ENCODE measurements around the gene EPHA7. TPM values are rescaled to one million over a fixed set of nuclear protein-coding genes. Genes with fewer than 3 reads are reported as not detected.

The EPHA7 gene
- total RNA-seq, 3 donors from 2014 or later: 0.84 to 126 (median 2.4) TPM

DNA sequence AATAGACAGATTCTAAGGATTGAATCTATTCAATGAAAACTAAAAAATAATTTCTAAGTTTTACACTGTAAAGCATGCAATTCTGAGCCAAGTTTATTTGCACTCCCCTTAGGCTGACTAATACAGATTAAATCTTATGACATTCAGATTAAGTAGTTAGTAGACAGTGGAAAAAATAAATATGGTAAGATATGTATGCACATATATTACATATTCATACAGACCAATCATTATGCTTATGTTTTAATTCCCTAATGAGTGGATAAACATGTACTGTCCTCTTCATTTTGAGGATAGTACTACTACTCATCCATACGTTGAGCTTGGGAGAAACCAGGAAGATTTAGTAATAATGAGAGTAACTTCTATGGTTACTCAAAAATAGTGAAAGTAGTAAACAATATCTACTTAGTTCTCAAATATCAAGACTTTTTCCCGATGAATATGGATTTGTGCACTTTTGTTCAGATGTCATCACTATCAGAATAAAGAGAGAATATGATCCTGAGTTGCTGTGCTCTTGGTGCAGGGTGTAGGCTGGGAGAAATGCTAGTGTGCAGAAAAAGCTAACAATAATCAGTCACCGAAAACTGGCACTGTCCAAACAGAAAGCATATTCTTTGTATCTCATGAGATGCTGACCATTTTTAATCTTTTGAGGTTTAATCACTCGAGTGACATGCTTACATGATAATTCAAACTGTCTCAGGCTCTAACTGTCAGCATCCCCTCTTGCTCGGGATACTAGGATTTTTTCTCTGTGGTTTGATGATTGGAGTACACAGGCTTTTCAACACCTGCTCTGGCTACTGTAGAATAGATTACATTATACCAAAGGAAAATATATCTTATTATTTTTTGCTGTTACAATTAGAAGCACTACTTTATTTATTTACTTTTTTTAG lies 111.6 kb downstream of the EPHA7 start:
- TF ChIP-seq, protein P1, sequence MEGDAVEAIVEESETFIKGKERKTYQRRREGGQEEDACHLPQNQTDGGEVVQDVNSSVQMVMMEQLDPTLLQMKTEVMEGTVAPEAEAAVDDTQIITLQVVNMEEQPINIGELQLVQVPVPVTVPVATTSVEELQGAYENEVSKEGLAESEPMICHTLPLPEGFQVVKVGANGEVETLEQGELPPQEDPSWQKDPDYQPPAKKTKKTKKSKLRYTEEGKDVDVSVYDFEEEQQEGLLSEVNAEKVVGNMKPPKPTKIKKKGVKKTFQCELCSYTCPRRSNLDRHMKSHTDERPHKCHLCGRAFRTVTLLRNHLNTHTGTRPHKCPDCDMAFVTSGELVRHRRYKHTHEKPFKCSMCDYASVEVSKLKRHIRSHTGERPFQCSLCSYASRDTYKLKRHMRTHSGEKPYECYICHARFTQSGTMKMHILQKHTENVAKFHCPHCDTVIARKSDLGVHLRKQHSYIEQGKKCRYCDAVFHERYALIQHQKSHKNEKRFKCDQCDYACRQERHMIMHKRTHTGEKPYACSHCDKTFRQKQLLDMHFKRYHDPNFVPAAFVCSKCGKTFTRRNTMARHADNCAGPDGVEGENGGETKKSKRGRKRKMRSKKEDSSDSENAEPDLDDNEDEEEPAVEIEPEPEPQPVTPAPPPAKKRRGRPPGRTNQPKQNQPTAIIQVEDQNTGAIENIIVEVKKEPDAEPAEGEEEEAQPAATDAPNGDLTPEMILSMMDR (IDR thresholded peaks at IDR 0.05): no peak
- DNase-seq: no peak
- no peaks in the 10 kb centered on the region for H3K36me3 ChIP-seq (ENCODE audit: low read depth)
- no peak overlapping the region for H3K4me3 ChIP-seq
- intact Hi-C loops (cut with DNase I, micrococcal nuclease): no loop called here
- H3K4me1 ChIP-seq (ENCODE audit: low read depth): no peaks in the 10 kb centered on the region
- no peaks in the 10 kb centered on the region for H3K9me3 ChIP-seq
- no peak for ATAC-seq

DNA sequence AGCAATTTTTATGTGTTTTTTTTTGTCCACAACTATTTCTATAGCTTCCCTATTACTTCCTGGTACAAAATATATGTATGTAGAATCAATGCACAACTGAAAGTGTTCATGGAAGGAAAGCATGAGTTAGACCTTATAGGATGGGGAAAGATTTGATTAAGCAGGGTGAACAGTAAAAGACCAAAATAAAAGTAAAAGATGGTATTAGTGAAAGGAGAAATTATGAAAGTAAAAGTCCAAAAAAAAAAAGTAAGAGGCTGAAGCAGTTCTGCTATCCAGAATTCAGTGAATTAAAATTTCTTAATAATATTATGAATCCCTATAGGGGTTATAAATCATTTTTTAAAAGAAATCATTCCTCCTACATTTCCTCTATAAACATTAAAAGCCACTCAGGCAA lies 114.3 kb downstream of the EPHA7 start:
- TF ChIP-seq, protein P1 (IDR thresholded peaks at IDR 0.05): no peak
- ATAC-seq (no peak), DNase-seq (no peak)
- no peaks in the 10 kb centered on the region for H3K36me3 ChIP-seq (ENCODE audit: low read depth)
- no peaks in the 10 kb centered on the region for H3K9me3 ChIP-seq
- intact Hi-C loops (cut with DNase I, micrococcal nuclease): no loop called here
- H3K4me3 ChIP-seq: no peak overlapping the region
- no peaks in the 10 kb centered on the region for H3K4me1 ChIP-seq (ENCODE audit: low read depth)

DNA sequence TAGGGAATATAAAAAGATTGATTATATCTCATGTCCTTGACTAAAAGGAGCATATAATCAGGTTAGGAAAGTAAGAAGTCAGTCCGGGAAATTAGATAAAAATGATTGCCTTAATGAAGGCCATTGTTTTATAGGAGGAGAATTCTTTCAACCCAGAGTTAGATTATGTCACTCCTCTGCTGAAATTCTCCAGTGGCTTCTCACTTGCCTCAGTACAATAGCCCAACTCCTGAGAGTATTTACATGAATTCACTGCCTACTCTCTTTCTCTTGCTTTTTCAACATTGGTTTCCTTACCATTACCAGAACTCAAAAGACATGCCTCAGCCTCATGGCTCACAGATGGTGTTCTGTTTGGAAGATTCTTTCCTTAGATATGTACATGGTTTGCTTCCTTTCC lies 114.9 kb downstream of the EPHA7 start:
- Histone ChIP-seq H3K4me1 (ENCODE audit: low read depth) (no peaks in the 10 kb centered on the region), H3K4me3 (no peak overlapping the region), H3K36me3 (ENCODE audit: low read depth) (no peaks in the 10 kb centered on the region), H3K9me3 (no peaks in the 10 kb centered on the region)
- intact Hi-C loops (cut with DNase I, micrococcal nuclease): no loop called here
- TF ChIP-seq, protein P1 (IDR thresholded peaks at IDR 0.05): no peak
- no peak for DNase-seq
- ATAC-seq: no peak

DNA sequence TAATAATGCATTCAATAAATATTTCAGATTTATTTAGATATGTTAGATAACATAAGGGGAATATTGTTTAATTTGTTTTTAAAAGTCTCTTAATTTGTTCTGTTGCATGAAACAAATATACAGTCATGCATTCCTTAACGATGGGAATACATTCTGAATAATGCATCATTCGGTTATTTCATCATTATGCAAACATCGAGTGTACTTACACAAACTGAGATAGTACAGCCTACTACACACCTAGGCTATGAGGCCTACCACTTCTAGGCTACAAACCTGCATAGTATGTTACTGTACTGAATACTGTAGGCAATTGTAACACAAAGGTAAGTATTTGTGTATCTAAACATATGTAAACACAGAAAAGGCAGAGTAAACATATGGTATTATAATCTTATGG lies 118.7 kb downstream of the EPHA7 start:
- no peak overlapping the region for H3K4me3 ChIP-seq
- intact Hi-C loops (cut with DNase I, micrococcal nuclease): no loop called here
- H3K4me1 ChIP-seq (ENCODE audit: low read depth): no peaks in the 10 kb centered on the region
- H3K9me3 ChIP-seq: no peaks in the 10 kb centered on the region
- no peak for DNase-seq
- ATAC-seq: no peak
- H3K36me3 ChIP-seq (ENCODE audit: low read depth): no peaks in the 10 kb centered on the region
- TF ChIP-seq, protein P1 (IDR thresholded peaks at IDR 0.05): no peak

DNA sequence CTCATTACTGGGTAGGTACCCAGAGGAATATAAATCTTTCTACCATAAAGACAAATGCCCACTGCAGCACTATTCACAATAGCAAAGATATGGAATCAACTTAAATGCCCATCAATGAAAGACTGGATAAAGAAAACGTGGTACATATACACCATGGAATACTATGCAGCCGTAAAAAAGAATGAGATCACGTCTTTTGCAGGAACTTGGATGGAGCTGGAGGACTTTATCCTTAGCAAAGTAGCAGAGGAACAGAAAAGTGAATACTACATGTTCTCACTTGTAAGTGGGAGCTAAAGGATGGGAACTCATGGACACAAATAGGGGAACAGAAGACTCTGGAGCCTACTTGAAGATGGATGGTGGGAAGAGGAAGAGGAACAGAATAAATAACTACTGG lies 119.7 kb downstream of the EPHA7 start:
- Histone ChIP-seq H3K4me1 (ENCODE audit: low read depth) (no peaks in the 10 kb centered on the region), H3K9me3 (no peaks in the 10 kb centered on the region), H3K36me3 (ENCODE audit: low read depth) (no peaks in the 10 kb centered on the region), H3K4me3 (no peak overlapping the region)
- DNase-seq: no peak
- no peak for ATAC-seq
- TF ChIP-seq, protein P1 (IDR thresholded peaks at IDR 0.05): no peak
- intact Hi-C loops (cut with DNase I, micrococcal nuclease): no loop called here
